Peyer's patch (tissue), 4 donors: ENCODE data around the gene CAST.

Experiments used
- POLR2A ChIP-seq, 2 donors: fragments of 450-650 bp; IDR thresholded peaks; one replicate each; pipeline ENCODE4 v1.5.1; 2017; ENCODE audit warnings: antibody characterized with exemption in 2 of 2, mild to moderate bottlenecking in 2 of 2, moderate library complexity in 2 of 2
- TF ChIP-seq, protein P1 (sequence below), 6 experiments: fragments of 450-650 bp in 4 of 6; fragments of 200-600 bp in 2 of 6; sonication (generic) in 1 of 6; IDR thresholded peaks; one replicate each; pipeline ENCODE4 v1.5.1; 2017 to 2019; ENCODE audit warnings: antibody characterized with exemption in 6 of 6, mild to moderate bottlenecking in 3 of 6, moderate library complexity in 1 of 6

DNA sequence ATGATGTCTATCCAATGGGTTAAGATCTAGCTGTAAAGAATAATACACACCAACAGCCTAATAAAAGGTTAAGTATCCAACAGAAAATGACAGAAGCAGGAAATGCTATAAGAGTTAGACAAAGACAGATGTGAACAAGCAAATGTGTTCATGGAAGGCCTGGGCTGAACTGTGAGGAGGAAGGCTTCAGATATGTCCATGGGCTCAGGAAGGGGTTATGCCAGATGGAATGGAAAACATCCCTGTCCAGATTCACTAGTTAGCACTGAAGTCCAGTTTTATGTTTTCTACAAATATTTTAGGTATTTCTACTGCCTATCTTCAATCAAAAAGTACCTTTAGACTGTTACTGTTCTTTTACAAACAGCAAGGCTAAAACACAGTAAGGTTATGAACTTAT, 118.5 kb downstream of the CAST start:
- TF ChIP-seq, protein P1, sequence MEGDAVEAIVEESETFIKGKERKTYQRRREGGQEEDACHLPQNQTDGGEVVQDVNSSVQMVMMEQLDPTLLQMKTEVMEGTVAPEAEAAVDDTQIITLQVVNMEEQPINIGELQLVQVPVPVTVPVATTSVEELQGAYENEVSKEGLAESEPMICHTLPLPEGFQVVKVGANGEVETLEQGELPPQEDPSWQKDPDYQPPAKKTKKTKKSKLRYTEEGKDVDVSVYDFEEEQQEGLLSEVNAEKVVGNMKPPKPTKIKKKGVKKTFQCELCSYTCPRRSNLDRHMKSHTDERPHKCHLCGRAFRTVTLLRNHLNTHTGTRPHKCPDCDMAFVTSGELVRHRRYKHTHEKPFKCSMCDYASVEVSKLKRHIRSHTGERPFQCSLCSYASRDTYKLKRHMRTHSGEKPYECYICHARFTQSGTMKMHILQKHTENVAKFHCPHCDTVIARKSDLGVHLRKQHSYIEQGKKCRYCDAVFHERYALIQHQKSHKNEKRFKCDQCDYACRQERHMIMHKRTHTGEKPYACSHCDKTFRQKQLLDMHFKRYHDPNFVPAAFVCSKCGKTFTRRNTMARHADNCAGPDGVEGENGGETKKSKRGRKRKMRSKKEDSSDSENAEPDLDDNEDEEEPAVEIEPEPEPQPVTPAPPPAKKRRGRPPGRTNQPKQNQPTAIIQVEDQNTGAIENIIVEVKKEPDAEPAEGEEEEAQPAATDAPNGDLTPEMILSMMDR (IDR thresholded peaks at IDR 0.05) = no peak
- TF ChIP-seq POLR2A (IDR thresholded peaks at IDR 0.05) = no peak
